CD14-positive monocyte (primary cell): ENCODE results near the gene MKKS. TPM values are rescaled to one million over a fixed set of nuclear protein-coding genes. Genes with fewer than 3 reads are reported as not detected.

ENCODE experiments used
- DNase-seq, 3 donors: peaks; one replicate each; pipeline ENCODE4 v3.0.0-alpha.2; 2011 to 2022
- H2AFZ ChIP-seq: 2 replicates; pipeline ENCODE4 v1.6.0; 2012; ENCODE audit warnings: mild to moderate bottlenecking, low read depth, low read length, inconsistent platforms; ENCODE audit not compliant: insufficient read depth, poor library complexity, severe bottlenecking
- H3K27ac ChIP-seq, 2 donors: 1 replicate in 1 of 2; 2 replicates in 1 of 2; pipeline ENCODE4 v1.5.1; 2012 to 2013; ENCODE audit warnings: low read length in 2 of 2, control low read depth in 1 of 2, inconsistent platforms in 1 of 2, low read depth in 1 of 2, mild to moderate bottlenecking in 1 of 2
- H3K27me3 ChIP-seq, 2 donors: one replicate each; pipeline versions ENCODE4 v1.6.0 to v1.6.1; 2011 to 2013; ENCODE audit warnings: low read length in 2 of 2; ENCODE audit not compliant: control insufficient read depth in 2 of 2, insufficient read depth in 2 of 2
- H3K36me3 ChIP-seq, 2 donors: replicated peaks in 1 of 2; 1 replicate in 1 of 2; 2 replicates in 1 of 2; pipeline versions ENCODE4 v1.5.1 to v1.6.1; 2012 to 2013; ENCODE audit warnings: low read length in 2 of 2, control low read depth in 1 of 2, inconsistent platforms in 1 of 2, mild to moderate bottlenecking in 1 of 2; ENCODE audit not compliant: insufficient read depth in 2 of 2, control insufficient read depth in 1 of 2
- H3K4me1 ChIP-seq, 2 donors: 1 replicate in 1 of 2; 2 replicates in 1 of 2; pipeline versions ENCODE4 v1.5.1 to v1.6.1; 2012 to 2013; ENCODE audit warnings: low read length in 2 of 2, control low read depth in 1 of 2, inconsistent platforms in 1 of 2, mild to moderate bottlenecking in 1 of 2, moderate library complexity in 1 of 2; ENCODE audit not compliant: insufficient read depth in 2 of 2, control insufficient read depth in 1 of 2
- H3K4me2 ChIP-seq: replicated peaks from 2 replicates; pipeline ENCODE3; 2012; ENCODE audit warnings: low read length, moderate library complexity, mild to moderate bottlenecking; ENCODE audit not compliant: poor library complexity, severe bottlenecking; ENCODE audit errors: extremely low read depth
- H3K4me3 ChIP-seq, 3 experiments: fragments of 200-600 bp in 1 of 3; sonication (generic) in 1 of 3; replicated peaks in 1 of 3; 1 replicate in 2 of 3; 2 replicates in 1 of 3; pipeline ENCODE4 v1.5.1; 2011 to 2013; ENCODE audit warnings: low read length in 3 of 3, mild to moderate bottlenecking in 3 of 3, control low read depth in 2 of 3, low read depth in 2 of 3, inconsistent platforms in 1 of 3, moderate library complexity in 1 of 3
- H3K79me2 ChIP-seq: 2 replicates; pipeline ENCODE4 v1.6.0; 2012; ENCODE audit warnings: mild to moderate bottlenecking, control low read depth, inconsistent platforms, low read length, moderate library complexity; ENCODE audit not compliant: insufficient read depth
- H3K9ac ChIP-seq: 2 replicates; pipeline ENCODE4 v1.6.0; 2017; ENCODE audit warnings: low read length, mild to moderate bottlenecking; ENCODE audit not compliant: insufficient read depth, poor library complexity, severe bottlenecking
- H3K9me3 ChIP-seq, 2 donors: replicated peaks in 1 of 2; 1 replicate in 1 of 2; 2 replicates in 1 of 2; pipeline versions ENCODE4 v1.5.1 to v1.6.1; 2012 to 2013; ENCODE audit warnings: low read length in 2 of 2, control low read depth in 1 of 2; ENCODE audit not compliant: control insufficient read depth in 1 of 2, insufficient read depth in 1 of 2
- H4K20me1 ChIP-seq: 2 replicates; pipeline ENCODE4 v1.6.0; 2012; ENCODE audit warnings: mild to moderate bottlenecking, low read length, control low read depth, moderate library complexity; ENCODE audit not compliant: insufficient read depth
- H3K27ac Mint-ChIP-seq, 7 donors: one replicate each; pipeline ENCODE4 v1.8.0; 2020; ENCODE audit warnings: mild to moderate bottlenecking in 7 of 7, mixed read lengths in 7 of 7, moderate library complexity in 6 of 7, inconsistent platforms in 2 of 7
- H3K27me3 Mint-ChIP-seq, 3 donors: one replicate each; pipeline ENCODE4 v1.8.0; 2021 to 2022; ENCODE audit warnings: low read depth in 3 of 3, mild to moderate bottlenecking in 3 of 3, mixed read lengths in 3 of 3, moderate library complexity in 3 of 3, inconsistent platforms in 1 of 3
- H3K36me3 Mint-ChIP-seq, 2 donors: one replicate each; pipeline ENCODE4 v1.8.0; 2020; ENCODE audit warnings: mixed read lengths in 2 of 2, inconsistent platforms in 1 of 2, mild to moderate bottlenecking in 1 of 2
- H3K4me1 Mint-ChIP-seq: one replicate; pipeline ENCODE4 v1.8.0; 2020; ENCODE audit warnings: mild to moderate bottlenecking, mixed read lengths
- H3K4me3 Mint-ChIP-seq, 2 donors: one replicate each; pipeline ENCODE4 v1.8.0; 2020; ENCODE audit warnings: mild to moderate bottlenecking in 2 of 2, mixed read lengths in 2 of 2, moderate library complexity in 1 of 2
- H3K9me3 Mint-ChIP-seq, 7 donors: one replicate each; pipeline ENCODE4 v1.8.0; 2020 to 2022; ENCODE audit warnings: mixed read lengths in 7 of 7, mild to moderate bottlenecking in 6 of 7, moderate library complexity in 6 of 7, inconsistent platforms in 2 of 7
- CTCF ChIP-seq: fragments of 200-600 bp; IDR thresholded peaks from one replicate; pipeline ENCODE4 v1.8.0; 2022; ENCODE audit warnings: antibody characterized with exemption, mild to moderate bottlenecking
- WGBS: methylation state at CpG from one replicate; pipeline ENCODE4 v1.1.5; 2013; ENCODE audit warnings: missing lambda C conversion rate; ENCODE audit not compliant: insufficient coverage; 5-methylcytosine and 5-hydroxymethylcytosine counted together
- intact Hi-C, 2 donors: fragments of 100-400 bp; cut with micrococcal nuclease; formaldehyde crosslinking; loops; one replicate each; pipeline versions ENCODE4 v1.15.0 to v1.15.1; 2023
- polyA plus RNA-seq, 3 donors: library from polyadenylated mRNA; depleted of rRNA in 1 of 3; unstranded in 2 of 3; stranded (reverse) in 1 of 3; fragments of 300-500 nt in 2 of 3; fragments of >200 nt in 1 of 3; fragmentation: Illumina TruSeq in 2 of 3; gene quantifications; 1 replicate in 2 of 3; 2 replicates in 1 of 3; pipeline ENCODE4 v1.2.3, GENCODE V29; 2012 to 2021

MKKS gene
- polyA plus RNA-seq, 3 donors, result 4.8 to 34.6 (median 31.8) TPM

- peaks cover 0 to 7% of the 10 kb centered on the region in 2 donors for H3K36me3 ChIP-seq
- Mint-ChIP-seq H3K36me3 (peaks cover 4 to 13% of the 10 kb centered on the region in 2 donors), H3K4me1 (peaks cover 16% of the 10 kb centered on the region), H3K4me3 (no peak overlapping the region), H3K27ac (no peak overlapping the region), H3K9me3 (no peaks in the 10 kb centered on the region), H3K27me3 (no peaks in the 10 kb centered on the region)
- TF ChIP-seq CTCF, result no peak
- no peak for DNase-seq
- H3K9ac ChIP-seq, result no peak overlapping the region
- no peak overlapping the region for H3K4me2 ChIP-seq
- H3K4me3 ChIP-seq, result no peak overlapping the region
- no peak overlapping the region for H2AFZ ChIP-seq
- peaks cover 66% of the 10 kb centered on the region for H3K79me2 ChIP-seq
- peaks cover 7 to 15% of the 10 kb centered on the region in 2 donors for H3K4me1 ChIP-seq
- no peaks in the 10 kb centered on the region for H4K20me1 ChIP-seq
- H3K27ac ChIP-seq, result no peak overlapping the region
- intact Hi-C loops, result loop anchor here (5.0 to 10.0 kb wide), 2 partner anchors 34 to 77 kb away; no protein-coding TSS in a partner anchor
- WGBS, result no CpG with 5 or more reads among the region's 4 CpGs
- H3K27me3 ChIP-seq, result no peaks in the 10 kb centered on the region
- no peaks in the 10 kb centered on the region for H3K9me3 ChIP-seq
These were observed 4.2 kb upstream of the MKKS start for GRCh38 chr20:10438217-10438616.

- no peak overlapping the region for H3K9ac ChIP-seq
- WGBS, result 93% methylated on average over 14 of the region's 20 CpGs
- no peak for TF ChIP-seq CTCF
- H3K27me3 ChIP-seq, result no peaks in the 10 kb centered on the region
- no peak overlapping the region for H2AFZ ChIP-seq
- peaks cover 8% of the 10 kb centered on the region for H4K20me1 ChIP-seq
- peaks cover 85% of the 10 kb centered on the region for H3K79me2 ChIP-seq
- no peak overlapping the region for H3K4me3 ChIP-seq
- no peak overlapping the region for H3K27ac Mint-ChIP-seq
- H3K4me1 Mint-ChIP-seq, result peaks cover 36% of the 10 kb centered on the region
- H3K4me1 ChIP-seq, result peaks cover 21 to 33% of the 10 kb centered on the region in 2 donors
- H3K36me3 Mint-ChIP-seq, result peaks cover 2 to 12% of the 10 kb centered on the region in 2 donors
- intact Hi-C loops, result loop anchor here (5.0 to 10.0 kb wide), 2 partner anchors 36 to 79 kb away; no protein-coding TSS in a partner anchor
- peaks cover 0 to 6% of the 10 kb centered on the region in 2 donors for H3K36me3 ChIP-seq
- no peak overlapping the region for H3K27ac ChIP-seq
- peak overlapping the region; percentile 98 for H3K4me2 ChIP-seq
- H3K4me3 Mint-ChIP-seq, result no peak overlapping the region
- H3K27me3 Mint-ChIP-seq, result no peaks in the 10 kb centered on the region
- H3K9me3 Mint-ChIP-seq, result no peaks in the 10 kb centered on the region
- no peaks in the 10 kb centered on the region for H3K9me3 ChIP-seq
- DNase-seq, result no peak
These were observed 2.2 kb upstream of the MKKS start for GRCh38 chr20:10436053-10436699.
